Activated T-cell treated with anti-CD3 and anti-CD28 coated beads, Interleukin-2, amount 50 U/mL, for 72 hours (primary cell): Measurements from ENCODE around the gene MMP20. TPM values are rescaled to one million over a fixed set of nuclear protein-coding genes. Genes with fewer than 3 reads are reported as not detected.

Experiments used
- ATAC-seq, 2 donors: fragments of 150-1000 bp; cut with Tn5 transposase; replicated peaks in 1 of 2; 2 replicates each; pipeline ENCODE4 v1.10.0; 2021; ENCODE audit warnings: moderate library complexity in 2 of 2, mild to moderate bottlenecking in 1 of 2
- DNase-seq, 2 donors: peaks; one replicate each; pipeline ENCODE4 v3.0.0; 2021 to 2022; ENCODE audit warnings: mixed read lengths in 1 of 2
- H3K27ac Mint-ChIP-seq: one replicate; pipeline ENCODE4 v1.8.0; 2022; ENCODE audit warnings: mild to moderate bottlenecking, moderate library complexity, mixed read lengths
- H3K27me3 Mint-ChIP-seq: one replicate; pipeline ENCODE4 v1.8.0; 2022; ENCODE audit warnings: low read depth, mixed read lengths
- H3K36me3 Mint-ChIP-seq, 2 donors: one replicate each; pipeline ENCODE4 v1.8.0; 2022; ENCODE audit warnings: mixed read lengths in 2 of 2, mild to moderate bottlenecking in 1 of 2; ENCODE audit not compliant: insufficient read depth in 2 of 2
- H3K4me1 Mint-ChIP-seq: one replicate; pipeline ENCODE4 v1.8.0; 2022; ENCODE audit warnings: low read depth, mixed read lengths
- H3K4me3 Mint-ChIP-seq, 2 donors: one replicate each; pipeline ENCODE4 v1.8.0; 2022; ENCODE audit warnings: mild to moderate bottlenecking in 2 of 2, mixed read lengths in 2 of 2, moderate library complexity in 2 of 2
- H3K9me3 Mint-ChIP-seq, 2 donors: one replicate each; pipeline ENCODE4 v1.8.0; 2022; ENCODE audit warnings: mixed read lengths in 2 of 2
- total RNA-seq, 2 donors: library from RNA; stranded (reverse); gene quantifications; one replicate each; pipeline ENCODE4 v1.2.3, GENCODE V29; 2022

MMP20 gene
- total RNA-seq, 2 donors from 2014 or later: not detected

DNA sequence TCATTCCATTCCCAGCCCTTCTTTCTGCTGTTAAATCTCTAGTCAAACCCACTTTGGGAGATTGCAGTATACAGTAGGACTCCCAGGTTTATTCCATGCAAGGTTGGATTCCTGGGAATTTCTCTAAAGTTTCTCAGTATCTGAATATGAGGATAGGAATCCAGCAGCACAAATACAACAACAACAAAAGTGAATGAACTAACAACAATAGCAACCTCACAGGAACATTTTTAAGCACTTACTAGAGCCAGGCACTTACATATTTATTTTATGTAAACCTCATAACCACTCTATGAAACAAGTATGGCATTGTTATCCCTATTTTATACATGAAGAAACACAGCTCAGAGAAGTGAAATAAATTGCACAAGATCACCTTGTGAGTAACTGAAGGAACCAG is 96.5 kb downstream of the MMP20 start:
- Mint-ChIP-seq H3K27me3 (peaks cover 10% of the 10 kb centered on the region), H3K36me3 (no peaks in the 10 kb centered on the region), H3K9me3 (no peaks in the 10 kb centered on the region), H3K4me1 (no peaks in the 10 kb centered on the region), H3K4me3 (no peak overlapping the region), H3K27ac (no peak overlapping the region)
- ATAC-seq: no peak
- DNase-seq: no peak

DNA sequence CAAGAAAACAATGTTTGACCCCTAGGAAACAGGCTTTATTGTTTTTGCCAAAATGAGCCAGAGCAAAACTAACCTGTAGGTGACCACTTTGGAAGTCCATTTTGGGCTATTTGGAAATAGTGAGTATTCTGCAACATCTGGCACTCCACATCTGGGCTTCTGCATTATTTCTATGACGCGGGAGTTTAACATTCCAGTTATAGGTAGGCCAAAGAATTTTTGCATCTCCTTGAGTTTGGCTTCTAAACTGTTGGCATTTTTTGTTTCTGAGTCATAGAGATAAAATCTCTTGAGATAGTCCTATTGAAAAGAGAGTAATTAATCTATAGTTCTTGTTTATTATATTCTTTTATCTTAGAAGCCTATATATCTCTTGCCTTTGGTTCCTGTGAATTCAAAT is 97.4 kb downstream of the MMP20 start:
- no peak overlapping the region for H3K4me3 Mint-ChIP-seq
- H3K4me1 Mint-ChIP-seq: peaks cover 2% of the 10 kb centered on the region
- DNase-seq (no peak), ATAC-seq (no peak)
- H3K27me3 Mint-ChIP-seq: peaks cover 6% of the 10 kb centered on the region
- H3K9me3 Mint-ChIP-seq: no peaks in the 10 kb centered on the region
- H3K27ac Mint-ChIP-seq: no peak overlapping the region
- no peaks in the 10 kb centered on the region for H3K36me3 Mint-ChIP-seq

DNA sequence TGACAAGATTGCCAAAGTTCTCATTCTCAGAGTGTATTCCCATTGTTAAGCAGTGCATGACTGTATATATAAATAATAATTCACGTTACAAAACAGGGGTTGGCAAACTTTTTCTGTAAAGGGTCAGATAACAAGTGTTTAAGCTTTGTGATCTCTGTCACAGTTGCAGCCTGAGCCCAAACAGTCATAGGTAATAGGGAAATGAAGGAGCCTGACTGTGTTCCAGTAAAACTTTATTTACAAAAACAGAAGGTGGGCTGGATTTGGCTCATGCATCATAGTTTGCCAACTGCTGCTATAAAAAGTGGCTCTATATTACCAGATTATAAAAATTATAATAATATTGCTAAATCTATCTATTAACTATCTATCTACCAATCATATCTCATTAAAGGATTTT is 98.1 kb downstream of the MMP20 start:
- H3K27ac Mint-ChIP-seq: no peak overlapping the region
- ATAC-seq: no peak
- no peak overlapping the region for H3K4me3 Mint-ChIP-seq
- no peak for DNase-seq
- peaks cover 6% of the 10 kb centered on the region for H3K4me1 Mint-ChIP-seq
- H3K9me3 Mint-ChIP-seq: no peaks in the 10 kb centered on the region
- H3K36me3 Mint-ChIP-seq: no peaks in the 10 kb centered on the region
- peaks cover 12% of the 10 kb centered on the region for H3K27me3 Mint-ChIP-seq

Other genes with a start within 250 kb of the MMP20 start
- 100 to 1,000 TPM; 279 to 347 TPM for gene TMEM123, start 172.6 kb downstream of the MMP20 start, total RNA-seq
- not detected for gene MMP7, start 94.6 kb downstream of the MMP20 start, total RNA-seq
- gene MMP27, start 80.4 kb upstream of the MMP20 start, total RNA-seq: not detected
- not detected for gene MMP8, start 99.6 kb upstream of the MMP20 start, total RNA-seq
- gene MMP10, start 155.3 kb upstream of the MMP20 start, total RNA-seq: 1 to 10 TPM in 1 of 2 donors, not detected in 1; 1.2 TPM
- not detected for gene MMP1, start 172.8 kb upstream of the MMP20 start, total RNA-seq
- gene MMP3, start 218.3 kb upstream of the MMP20 start, total RNA-seq: not detected
- gene MMP12, start 249.7 kb upstream of the MMP20 start, total RNA-seq: not detected